Activated T-cell treated with anti-CD3 and anti-CD28 coated beads for 48 hours (primary cell): ENCODE measurements around the gene RAB8B.

Experiments
- DNase-seq: peaks from one replicate; pipeline ENCODE4 v3.0.0-alpha.2; 2020; ENCODE audit warnings: low read depth

The RAB8B gene

GRCh38 chr15:63238171-63238570 is 48.8 kb downstream of the RAB8B start:
- DNase-seq = no peak

- no peak for DNase-seq
Observed at GRCh38 chr15:63238796-63239195, 49.4 kb downstream of the RAB8B start.

- DNase-seq = no peak
Observed at GRCh38 chr15:63240109-63240508, 50.7 kb downstream of the RAB8B start.

DNA sequence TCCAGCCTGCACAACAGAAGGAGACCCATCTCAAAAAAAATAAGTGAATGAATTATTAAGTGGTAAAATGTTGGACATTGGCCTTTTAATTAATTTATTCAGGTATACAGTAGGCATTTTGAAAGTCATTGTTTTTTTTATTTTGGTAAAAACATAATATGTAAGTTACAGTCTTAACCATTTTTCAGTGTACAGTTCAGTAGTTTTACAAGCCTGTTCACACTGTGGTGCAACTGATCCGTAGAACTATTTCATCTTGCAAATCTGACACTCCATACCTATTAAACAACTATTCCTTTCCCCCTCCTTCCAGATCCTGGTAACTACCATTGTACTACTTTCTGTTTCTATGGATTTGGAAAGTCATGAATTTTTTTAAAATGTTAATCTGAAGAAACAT is 51.9 kb downstream of the RAB8B start:
- DNase-seq = no peak

DNA sequence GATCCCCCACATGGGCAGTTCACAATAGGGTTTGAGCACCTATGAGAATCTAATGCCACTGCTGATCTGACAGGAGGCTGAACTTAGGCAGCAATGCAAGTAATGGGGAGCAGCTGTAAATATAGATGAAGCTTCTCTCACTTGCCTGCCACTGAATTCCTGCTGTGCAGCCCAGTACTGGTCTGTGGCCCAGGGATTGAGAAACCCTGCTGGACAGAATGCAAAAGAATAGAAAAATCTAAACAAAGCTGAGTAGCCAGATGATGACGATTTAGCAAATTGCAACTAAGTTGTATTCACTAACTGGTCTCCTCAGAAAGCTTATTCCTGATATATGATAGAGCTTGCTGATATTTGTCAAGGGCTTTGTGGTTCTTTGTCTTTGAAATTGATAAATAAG is 53.7 kb downstream of the RAB8B start:
- DNase-seq = no peak

DNA sequence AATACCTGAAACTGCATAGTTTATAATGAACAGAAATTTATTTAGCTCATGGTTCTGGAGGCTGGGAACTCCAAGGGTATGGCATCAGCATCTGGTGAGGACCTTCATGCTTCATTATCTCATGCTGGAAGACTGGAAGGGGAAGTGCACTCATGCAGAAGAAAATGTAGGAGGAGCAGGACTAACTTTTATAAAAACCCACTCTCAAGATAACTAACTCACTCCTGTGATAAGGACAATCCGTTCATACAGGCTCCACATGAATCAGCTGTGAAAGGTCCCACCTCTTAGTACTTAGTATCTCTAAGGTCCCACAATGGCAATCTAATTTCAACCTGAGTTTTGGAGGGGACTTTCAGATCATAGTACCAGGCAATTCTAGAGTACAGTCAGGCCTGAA is 54.4 kb downstream of the RAB8B start:
- DNase-seq = no peak

DNA sequence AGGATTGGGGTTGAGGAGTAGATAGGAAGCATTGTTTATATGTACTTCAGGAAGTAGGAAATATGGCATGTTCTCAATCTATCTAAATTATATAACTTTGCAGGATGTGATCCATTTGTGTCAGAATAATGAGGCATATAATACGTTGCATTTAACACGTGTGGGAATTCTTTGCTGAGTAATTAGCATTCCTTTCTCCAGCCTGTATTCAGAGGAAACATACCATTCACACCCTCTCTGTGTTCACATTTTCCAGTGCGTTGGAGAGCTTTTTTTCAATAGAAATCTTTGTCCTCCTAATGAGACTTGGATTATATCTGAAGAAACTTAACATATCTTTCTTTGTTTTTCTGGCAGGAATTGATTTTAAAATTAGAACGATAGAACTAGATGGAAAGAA is 55.0 kb downstream of the RAB8B start:
- DNase-seq = no peak

DNA sequence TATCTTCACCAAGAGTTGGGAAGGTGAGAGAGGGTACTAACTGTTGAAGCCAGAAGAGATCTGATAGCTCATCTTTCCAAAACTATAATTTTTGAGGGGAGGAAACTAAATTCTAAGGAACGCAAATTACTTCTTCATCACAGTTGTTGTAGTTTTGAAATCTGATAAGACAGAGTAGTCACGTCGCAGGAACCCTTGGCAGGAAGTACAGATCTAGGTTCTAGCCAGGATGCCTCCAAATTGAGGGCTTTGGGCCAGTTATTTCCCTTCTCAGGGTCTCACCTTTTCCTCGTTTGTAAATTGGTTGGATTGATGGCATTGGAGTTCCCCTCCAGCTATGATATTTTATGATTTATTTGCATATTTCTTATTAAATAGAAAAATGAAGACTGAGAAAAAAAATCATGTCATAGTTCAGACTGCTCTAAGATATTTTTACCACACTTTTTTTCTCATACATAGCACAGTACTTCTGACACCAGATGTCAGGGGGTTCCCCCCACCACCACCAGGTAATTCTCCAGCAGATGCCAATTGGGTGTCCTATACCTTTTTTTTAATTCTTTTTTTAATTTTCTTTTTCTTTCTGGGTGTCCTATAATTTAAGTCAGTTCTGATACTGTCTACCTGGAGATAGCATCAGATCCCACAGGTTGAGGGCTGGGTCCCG is 55.7 kb downstream of the RAB8B start:
- no peak for DNase-seq

DNA sequence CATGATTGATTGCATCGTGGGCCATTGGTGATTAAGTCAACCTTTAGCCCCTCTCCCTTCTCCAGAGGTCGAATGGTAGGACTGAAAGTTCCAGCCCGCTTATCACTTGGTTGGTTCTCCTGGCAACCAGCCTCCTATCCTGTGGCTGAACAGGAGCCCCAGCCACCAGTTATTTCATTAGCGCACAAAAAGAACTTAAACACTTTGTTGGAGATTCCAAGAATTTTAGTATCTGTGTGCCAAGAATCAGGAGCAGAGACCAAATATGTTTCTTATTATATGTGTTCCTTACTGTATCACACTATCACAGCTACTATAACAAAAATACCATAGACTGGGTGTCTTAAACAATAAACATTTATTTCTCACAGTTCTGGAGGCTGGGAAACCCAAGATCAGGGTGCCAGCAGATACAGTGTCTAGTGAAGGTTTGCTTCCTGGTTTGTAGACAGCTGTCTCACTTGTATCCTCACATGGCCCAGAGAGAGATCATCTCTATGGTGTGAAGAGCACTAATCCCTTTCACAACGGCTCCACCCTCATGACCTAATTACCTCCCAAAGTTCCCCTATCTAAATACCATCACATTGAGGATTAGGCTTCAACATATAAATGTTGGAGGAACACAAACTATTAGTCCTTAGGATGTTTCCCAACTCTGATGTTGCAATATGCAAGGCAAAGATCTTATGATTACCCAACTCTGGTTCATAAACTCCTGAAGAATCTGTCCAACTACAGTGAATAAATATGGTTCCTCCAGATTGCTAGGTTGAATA is 57.5 kb downstream of the RAB8B start:
- DNase-seq = no peak

- no peak for DNase-seq
Observed at GRCh38 chr15:63250312-63250965, 61.0 kb downstream of the RAB8B start.

GRCh38 chr15:63251701-63252100 is 62.3 kb downstream of the RAB8B start:
- DNase-seq = no peak

DNA sequence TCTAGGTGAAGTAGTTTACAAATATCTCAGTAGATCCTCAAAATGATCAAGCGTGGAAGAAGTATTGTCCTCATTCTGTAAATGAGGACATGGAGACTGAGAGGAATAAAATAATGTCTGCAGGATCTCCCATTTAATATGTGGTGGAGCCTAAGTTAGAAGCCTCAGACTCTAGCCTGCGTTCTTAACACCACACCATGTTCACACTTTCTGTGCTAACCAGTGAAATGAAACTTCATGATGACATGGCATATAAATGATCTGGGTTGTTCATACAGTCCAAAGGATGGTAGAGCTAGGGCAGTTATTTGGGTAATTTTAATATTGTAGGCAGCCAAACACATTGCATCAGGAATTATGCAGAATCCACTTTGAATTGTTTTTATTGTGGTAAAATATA is 62.9 kb downstream of the RAB8B start:
- no peak for DNase-seq

GRCh38 chr15:63254991-63255390 is 65.6 kb downstream of the RAB8B start:
- DNase-seq = no peak

DNA sequence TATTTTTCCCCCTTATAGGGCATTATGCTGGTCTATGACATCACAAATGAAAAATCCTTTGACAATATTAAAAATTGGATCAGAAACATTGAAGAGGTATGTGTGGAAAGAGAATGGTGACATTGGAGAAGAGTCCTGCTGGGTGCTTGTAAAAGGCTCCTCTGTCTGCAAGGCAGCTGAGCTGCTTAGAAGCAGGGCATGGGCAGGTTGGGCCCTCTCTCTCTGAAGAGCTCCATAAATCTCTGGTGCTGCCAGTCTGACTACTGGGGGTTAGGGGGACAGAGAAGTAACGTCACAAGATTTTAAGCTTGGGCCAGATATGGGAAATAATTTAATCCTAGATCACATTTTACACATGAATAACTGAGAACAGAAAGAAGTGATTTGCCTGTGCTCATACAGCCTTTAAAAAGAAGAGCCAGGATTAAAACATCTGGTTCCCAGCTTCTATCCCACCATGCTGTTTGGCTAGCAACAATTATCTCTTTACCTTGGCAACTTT is 66.1 kb downstream of the RAB8B start:
- no peak for DNase-seq

DNA sequence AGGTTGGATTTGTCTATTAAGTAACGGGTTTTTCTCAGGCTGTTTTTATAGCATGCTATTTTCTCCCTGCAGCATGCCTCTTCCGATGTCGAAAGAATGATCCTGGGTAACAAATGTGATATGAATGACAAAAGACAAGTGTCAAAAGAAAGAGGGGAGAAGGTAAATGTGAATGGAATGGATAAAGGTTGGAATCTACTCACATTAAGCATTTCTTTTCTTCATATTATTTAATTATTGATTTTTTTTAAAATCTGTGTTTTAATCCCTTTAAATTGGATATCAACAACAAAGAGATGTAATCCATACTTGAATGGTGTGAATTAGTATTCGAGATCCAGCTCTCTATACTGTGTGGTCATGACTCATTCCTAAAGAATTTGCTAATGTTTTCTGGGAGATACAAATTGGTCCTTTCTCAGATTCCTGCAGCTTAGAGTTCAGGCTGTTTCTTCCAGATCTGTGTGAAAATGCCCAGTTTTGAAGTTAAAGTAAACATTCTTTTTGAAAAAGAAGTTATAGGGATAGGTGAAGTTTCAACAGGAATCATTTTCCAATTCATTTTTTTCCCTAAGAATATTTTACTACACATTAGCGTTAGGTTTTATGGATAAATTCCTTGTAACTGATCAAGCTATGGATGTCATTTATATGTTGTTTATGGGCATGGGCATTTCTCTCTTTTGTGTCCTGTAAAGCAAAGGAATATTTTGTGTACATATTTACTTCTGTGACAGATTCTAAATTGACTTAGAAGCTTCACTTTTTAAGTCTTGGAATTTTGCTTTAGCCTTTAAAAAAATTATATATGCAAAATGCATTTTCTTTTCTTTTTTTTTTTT is 67.2 kb downstream of the RAB8B start:
- no peak for DNase-seq

- no peak for DNase-seq
Observed at GRCh38 chr15:63258658-63259057, 69.3 kb downstream of the RAB8B start.

GRCh38 chr15:63260791-63261190 is 71.4 kb downstream of the RAB8B start:
- no peak for DNase-seq

GRCh38 chr15:63261311-63261710 is 71.9 kb downstream of the RAB8B start:
- DNase-seq = no peak

DNA sequence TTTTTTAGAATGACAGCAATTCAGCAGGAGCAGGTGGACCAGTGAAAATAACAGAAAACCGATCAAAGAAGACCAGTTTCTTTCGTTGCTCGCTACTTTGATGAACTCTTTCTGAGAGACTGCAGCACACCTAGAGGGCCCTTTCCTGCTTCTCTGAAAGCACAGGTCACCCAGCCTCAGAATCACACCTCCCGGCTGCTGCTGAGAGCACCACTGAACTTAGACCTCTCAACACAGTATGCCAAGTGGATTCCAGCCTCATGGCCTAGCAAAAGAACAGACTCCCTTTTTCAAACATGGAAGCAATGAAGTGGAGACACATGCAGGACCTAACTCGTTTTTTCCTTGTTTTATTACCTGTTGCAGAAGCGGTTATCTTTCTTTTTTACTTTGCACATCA is 74.1 kb downstream of the RAB8B start:
- DNase-seq = no peak

DNA sequence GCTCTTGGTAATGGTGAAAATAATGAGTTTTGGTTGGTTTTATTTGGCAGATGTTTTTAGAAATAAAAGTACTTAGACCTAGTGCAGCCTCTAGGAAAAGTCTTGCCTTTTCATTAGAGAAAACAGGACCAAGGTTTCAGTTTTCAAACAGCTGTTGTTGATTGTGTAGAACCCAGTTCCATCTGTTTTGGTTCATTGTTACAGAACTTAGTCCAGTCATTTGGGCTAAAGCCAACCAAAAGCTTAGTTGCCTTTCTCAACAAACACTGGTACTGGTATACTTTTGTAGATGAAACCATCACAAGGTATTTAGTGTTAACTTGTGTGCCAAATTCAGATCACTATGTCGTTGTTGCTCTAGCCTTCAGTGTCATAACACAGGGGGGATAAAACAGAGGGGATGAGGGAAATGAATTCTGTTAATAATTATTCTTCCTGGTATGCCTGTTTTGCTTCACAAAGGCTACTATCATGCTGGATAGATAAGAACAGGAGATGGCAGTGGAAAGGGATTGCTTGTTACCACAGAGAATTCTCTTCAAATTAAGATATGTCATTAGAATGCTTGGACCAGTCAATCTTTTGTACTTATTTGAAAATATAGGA is 75.4 kb downstream of the RAB8B start:
- DNase-seq = no peak

DNA sequence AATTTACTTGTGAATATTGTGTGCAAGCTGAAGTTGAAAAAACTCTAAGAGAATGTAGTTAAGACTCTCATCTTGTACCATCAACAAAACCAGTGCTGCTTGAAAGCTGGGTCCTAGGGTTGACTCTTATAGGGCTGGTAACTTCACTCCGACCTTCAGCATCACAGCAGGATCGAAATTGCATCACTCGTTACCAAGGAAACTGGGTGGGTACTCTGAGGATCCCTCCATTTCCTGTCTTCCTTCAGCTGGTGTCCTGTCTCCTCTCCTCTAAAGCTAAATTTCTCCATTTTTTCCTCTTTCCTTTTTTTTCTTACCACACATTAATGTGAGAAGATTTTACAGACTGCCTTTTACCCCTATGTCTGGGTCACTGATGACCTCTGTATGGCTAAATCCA is 85.0 kb downstream of the RAB8B start:
- no peak for DNase-seq
